Measurements from ENCODE around the gene ERI2.
"Not testable (repeated sequence)": the region's sequence is repeated elsewhere in the genome, so short reads cannot be mapped to it uniquely, and the experiment has no call there.

The ERI2 gene

DNA sequence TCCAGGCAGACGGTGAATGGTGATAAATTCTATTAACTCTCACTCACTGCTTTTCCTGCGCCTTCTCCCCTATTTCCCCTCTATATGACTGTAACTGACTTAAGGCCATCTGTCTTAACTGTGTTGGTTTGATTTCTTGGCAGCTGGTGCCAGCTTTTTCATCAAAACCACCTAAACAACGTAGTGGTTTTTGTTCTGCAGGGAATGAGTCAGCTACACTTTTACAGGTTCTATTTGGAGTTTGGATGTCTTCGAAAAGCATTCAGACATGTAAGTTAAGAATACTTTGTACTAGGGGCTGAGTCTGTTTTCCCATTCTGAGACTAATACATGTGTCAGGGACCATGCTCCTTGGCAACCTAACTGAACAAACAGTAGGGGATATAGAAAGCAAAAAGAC, 8.5 kb upstream of the ERI2 start:
- no peak for DNase-seq

DNA sequence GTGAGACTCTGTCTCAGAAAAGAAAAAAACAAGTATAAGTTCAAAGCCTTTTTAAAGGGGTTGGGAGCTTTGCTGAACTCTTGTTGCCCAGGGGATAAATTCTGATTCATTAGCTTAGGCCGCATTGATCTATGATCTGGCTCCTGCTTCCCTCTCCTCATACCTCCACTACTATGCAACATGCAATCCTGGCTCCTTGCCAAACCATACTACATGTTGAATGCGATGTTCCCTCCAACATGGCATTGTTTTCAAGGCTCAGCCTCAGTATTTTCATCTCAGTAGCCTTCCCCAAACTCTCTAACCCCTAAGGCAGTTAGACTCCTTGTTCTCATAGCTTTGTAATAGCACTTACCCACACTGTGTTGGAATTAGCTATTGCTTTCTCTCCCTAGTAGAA, 6.2 kb upstream of the ERI2 start:
- DNase-seq: no peak

DNA sequence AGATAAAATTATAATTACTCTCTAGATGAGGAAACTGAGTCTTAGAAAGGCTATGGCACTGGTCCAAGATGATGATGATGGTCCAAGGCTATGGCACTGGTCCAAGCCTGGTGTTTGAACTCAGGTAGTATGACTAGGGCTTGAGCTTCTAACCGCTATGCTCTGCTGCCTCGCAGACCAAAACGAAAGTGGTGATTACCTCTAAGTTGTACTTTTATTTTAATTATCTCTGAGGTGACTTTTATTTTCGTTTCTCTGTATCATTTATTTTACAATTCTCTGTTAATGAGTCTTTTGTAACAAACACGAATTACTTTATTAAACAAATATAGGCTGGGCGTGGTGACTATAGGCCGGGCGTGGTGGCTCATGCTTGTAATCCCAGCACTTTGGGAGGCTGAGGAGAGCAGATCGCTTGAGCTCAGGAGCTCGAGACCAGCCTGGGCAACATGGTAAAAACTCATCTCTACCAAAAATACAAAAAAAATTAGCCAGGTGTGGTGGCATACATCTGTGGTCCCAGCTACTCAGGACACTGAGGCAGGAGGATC, 5.7 kb upstream of the ERI2 start:
- DNase-seq: no peak

DNA sequence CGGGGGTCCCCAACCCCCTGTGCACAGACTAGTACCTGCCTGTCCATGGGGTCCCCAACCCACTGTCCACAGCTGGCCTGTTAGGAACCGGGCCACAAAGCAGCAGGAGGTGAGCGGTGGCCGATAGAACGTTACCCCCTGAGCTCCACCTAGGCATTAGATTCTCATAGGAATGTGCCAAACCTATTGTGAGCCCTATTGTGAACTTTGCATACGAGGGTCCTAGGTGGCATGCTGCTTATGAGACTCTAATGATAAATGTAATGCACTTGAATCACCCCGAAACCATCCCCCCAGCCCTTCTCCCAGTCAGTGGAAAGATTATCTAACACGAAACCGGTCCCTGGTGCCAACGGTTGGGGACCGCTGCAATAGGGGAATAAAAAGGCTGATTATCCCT, 1.6 kb upstream of the ERI2 start:
- DNase-seq: no peak

DNA sequence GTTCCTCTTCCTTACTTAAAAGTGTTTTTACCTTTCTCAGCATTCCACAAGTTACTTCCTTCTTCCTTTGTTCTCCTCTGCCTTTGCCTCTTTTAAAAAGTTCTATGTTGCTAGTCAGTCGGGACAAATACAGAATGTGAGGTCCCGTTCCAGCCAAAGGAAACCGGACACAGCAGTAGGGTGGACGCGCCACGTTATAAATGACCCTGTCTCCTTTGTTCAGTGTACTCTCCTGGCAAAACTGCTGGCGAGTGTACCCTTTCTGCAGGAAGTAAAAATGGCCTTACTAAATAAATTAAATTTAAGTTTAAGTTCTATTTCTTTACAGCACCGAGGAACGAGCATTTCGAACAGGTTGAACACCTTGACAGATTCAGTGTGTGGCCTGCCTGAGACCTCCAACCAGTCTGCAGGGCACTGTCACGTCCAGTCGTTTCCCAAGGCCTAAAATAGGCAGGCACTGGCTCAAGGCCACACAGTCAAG, 546 bp downstream of the ERI2 start:
- peak; percentile 23 to 42 (median 35) for DNase-seq

DNA sequence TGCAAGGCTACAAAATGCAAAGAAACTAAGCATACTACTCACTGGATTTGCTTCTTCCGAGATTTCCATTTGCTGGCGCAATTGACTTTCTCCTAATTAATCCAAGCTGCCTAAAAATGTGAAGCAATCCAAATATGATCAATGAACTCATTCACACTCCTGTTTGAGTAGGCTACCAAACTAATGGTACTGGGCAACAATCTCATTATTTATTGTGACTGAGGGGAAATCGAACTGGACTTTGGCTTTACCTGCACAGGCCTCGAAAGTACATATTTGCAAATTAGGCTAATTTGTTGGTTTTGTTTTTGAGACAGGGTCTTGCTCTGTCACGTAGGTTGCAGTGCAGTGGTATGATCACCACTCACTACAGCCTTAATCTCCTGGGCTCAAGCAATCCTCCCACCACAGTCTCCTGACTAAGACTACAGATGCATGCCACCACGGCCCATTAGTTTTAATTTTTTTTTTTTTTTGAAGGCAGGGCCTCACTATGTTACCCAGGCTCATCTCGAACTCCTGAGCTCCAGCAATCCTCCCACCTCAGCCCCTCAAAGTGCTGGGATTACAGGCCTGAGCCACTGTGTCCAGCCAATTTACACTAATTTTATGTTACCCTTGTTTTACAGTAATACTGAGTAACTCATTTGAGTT, 2.6 kb downstream of the ERI2 start:
- no peak for DNase-seq

DNA sequence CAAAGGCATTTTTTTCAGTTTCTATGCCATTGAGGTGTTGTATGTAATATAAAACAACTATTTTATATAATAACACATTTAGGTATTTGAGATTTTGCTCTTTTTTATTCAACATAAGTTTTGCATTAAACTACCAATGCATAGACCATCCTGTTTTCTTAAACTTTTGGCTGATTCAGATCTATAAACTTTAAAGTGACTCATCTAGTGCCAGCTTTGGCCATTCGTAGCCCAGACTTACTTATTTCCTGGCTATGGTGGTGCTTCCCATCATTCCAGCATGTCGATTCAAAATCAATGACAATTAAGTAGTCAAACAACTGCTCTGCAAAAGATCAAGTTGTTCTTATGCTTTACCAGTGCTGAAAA, 3.1 kb downstream of the ERI2 start:
- no peak for DNase-seq

DNA sequence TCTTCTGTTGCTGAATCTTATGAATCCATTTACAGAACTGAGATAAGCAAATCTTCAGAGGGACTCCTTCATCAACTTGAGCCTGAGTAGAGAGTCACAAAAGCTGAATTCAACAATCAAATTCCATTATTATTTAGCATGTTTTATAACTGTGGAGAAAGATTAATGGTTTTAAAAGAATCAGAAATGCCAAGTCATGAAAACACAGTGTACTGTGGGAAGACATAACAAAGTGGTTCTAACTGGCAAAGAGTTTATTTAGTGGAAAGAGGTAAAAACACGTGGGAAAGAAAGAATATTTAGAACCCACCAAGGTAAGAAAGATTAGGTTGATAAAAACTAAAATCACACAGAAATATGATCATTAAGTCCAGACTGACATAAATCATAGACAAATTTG, 5.0 kb downstream of the ERI2 start:
- no peak for DNase-seq

DNA sequence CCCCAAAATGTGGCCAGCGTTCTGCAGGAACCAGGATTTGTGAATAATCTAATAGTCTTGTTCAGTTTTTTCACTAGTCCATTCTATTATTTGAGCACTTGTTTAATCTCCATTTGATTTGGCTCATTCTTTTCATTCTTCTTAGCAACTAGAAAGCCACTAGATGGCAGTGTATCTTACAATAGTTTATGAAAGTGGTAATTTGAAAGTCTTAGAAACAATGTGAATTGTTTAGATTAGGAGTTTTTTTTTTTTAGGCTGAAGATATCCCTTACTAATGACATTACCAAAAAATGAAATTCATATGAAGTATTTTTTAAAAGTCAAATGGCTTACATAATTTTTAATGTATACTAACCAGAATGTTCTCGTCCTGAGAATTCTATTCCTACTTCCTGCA, 6.7 kb downstream of the ERI2 start:
- peak in 2 of 4 experiments; percentile 44 to 79 for DNase-seq

DNA sequence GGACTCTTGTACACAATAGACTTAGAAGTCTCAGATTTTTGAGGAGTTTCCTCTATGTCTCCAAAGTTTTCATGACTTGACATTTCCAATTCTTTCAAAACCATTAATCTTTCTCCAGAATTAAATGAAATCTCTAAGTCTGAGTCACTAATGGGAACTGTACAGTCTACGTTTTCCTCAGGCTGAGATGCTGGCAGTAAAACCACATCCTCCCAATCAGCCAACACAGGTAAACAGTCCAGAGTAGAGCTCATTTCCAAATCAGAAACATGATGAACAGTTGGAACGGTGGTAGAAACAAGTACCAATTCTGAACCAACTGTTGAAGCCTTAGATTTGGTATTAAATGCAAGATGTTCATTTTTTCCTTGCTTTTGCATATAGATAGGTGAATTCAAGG, 7.9 kb downstream of the ERI2 start:
- DNase-seq: no peak

DNA sequence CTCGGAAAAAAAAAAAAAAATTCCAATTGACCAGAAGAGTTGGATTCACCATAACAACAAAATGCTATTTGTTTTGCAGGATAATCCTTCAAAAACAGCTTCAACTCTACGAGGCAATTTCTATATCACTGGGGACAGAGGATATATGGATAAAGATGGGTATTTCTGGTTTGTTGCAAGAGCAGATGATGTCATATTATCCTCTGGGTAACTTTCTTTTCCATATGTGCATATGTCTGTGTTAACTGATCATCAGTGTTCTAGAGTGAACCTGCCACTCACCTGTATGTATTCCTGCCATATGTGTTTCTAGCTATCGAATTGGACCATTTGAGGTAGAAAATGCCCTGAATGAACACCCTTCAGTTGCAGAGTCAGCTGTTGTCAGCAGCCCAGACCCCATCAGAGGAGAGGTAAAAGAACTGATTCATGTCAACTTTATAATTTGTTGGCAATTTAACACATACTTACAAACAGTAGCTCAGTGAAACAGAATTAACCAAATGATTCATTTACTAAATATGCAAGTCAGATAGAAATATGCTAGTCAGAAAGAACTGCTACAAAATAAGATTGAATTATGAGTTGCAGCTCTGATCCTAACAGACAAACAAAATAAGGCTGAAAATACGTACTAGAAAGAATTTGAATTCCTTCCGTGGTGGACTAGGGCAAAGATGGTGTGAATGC, 14.2 kb downstream of the ERI2 start:
- DNase-seq: no peak

DNA sequence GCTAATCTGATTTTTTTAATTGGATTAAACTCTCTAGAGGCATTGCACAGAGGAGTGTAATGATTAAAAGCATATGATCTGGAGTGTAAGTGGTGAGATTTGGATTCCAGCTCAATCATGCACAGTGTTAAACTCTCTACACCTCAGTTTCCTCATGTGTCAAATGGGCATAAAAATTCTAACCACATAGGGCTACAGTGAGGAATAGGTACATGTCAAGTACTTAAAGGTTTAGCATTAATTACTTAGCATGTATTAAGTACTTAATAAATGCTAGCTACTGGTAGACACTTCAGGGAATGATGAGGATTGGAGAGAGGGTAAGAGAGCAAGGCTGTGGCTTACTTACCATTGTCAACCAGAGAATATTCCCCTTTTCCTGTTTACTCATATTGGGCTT, 17.1 kb downstream of the ERI2 start:
- no peak for DNase-seq

DNA sequence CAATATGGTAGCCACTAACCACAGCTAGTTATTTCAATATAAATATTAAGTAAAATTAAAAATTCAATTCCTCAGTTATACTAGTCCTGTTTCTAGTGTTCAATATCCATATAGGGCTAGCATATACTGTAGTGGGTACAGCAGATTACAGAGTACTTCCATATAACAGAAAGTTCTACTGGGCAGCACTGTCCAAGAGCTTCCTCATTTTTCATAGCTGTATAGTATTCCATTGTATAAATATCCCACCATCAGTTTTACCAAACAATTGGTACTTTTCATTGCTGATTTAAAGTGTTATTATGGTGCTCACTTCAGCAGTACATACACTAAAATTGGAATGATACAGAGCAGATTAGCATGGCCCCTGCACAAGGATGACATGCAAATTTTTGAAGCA, 22.1 kb downstream of the ERI2 start:
- no peak for DNase-seq

DNA sequence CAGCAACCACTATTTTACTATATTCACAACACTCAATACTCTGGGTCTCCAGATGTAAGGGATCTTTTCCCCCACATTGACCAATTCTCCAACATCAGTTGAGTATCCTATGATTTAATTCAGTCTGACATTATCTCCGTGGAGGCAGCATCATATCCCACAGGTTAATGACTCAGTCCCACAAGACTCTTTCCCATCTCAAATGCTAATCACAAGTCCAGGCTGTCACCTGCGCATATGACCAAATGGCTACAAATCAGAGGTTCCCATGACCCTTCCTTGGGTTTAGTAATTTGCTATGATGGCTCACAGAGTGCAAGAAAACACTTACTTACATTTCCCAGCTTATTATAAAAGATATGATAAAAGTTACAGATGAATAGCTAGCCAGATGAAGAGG, 23.8 kb downstream of the ERI2 start:
- DNase-seq: peak; percentile 8 to 53 (median 28)

DNA sequence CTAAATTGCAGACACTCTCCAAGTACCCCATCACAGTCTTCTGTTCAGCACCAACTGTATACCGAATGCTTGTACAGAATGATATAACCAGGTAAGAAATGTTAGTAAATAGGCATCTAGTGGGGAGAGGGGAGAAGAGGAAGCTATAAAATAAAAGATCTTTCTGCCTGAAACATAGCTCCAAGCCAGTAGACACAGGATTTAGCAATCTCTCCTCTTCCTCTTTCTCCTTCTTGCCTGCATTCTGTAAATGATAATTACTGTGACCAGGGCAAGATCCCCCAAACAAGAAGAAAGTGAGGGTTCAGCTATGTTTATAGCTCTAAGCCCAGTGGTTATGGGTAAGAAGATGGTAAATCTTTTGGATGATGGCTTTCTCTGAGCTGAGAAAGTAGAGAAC, 24.6 kb downstream of the ERI2 start:
- DNase-seq: peak in 3 of 4 experiments; percentile 25 to 48 (median 34)

DNA sequence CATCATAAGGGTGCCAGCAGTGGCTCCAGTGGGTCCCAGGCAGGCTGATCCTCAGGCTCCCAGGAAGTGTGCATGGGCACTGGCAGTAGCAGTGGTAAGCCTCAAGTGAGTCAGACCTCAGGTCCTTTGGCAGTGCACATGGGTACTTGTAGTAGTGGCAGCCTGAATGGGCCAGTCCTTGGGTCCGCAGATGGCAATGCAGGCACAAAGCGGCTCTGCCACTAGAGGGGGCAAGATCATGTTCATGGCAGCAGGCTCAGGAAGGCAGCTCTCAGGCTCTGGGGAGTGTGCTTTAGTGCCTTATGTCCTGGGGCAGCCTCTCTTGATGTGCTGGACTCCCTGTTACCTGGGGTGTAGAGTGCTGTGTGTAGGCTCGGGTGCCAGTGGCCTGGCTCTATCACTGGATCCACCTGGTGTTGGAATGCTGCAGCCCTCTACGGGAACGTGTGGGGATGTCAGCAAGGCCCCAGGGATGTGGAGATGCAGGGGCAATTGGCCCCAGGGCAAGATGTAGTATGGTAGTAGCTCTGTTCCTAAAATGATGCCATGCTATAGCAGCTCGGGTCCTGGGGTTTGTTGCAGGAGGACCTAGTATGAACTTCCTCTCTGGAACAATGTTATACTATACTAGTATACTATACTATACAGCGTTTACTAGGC, 31.4 kb downstream of the ERI2 start:
- peak; percentile 69 to 83 (median 70) for DNase-seq

DNA sequence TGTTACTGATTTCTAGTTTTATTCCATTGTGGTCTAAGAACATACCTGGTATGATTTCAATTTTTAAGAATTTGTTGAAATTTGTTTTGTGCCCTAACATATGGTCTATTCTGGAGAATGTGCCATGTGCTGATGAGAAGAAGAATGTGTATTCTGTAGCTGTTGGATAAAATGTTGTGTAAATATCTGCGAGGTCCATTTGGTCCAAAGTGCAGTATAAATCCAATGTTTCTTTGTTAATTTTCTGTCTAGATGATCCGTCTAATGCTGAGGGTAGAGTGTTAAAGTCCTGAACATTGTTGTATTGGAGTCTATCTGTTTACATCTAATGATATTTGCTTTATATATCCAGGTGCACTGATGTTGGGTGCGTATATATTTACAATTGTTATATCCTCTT, 32.6 kb downstream of the ERI2 start:
- no peak for DNase-seq

DNA sequence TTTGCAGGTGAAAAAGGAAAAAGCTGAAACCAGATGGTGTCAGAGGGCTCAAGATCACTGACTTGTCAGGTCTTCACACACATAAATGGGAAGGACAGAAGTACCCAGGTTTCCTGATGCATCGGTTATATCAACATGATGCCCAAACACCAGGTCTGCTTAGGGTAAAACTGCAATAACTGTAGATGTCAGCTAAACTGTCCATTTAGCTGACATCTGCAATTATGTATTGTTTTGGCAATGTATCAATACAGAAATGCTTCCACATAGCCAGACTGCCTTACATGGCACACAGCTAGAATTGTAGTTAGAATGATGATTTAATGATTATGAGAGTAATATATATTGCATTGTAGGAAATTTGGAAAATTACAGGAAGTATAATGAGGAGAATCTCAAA, 37.5 kb downstream of the ERI2 start:
- DNase-seq: no peak

DNA sequence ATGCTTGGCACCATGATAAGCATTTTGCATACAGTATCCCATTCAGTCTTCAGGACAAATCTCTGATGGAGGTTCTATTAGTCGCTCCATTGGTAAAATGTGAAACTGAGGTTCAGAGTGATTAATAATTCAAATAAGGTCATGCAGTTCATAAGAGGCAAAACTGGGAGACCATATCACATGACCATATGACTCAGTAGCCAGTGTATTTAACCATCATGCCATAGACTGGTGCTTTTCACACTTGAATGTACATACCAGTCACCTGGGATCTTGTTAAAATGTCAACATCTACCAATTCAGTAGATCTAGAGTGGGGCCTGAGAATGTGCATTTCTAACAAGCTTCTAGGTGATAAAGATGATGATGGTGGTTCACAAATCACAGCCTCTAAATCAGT, 38.2 kb downstream of the ERI2 start:
- DNase-seq: peak in 1 of 4 experiments; percentile 5

DNA sequence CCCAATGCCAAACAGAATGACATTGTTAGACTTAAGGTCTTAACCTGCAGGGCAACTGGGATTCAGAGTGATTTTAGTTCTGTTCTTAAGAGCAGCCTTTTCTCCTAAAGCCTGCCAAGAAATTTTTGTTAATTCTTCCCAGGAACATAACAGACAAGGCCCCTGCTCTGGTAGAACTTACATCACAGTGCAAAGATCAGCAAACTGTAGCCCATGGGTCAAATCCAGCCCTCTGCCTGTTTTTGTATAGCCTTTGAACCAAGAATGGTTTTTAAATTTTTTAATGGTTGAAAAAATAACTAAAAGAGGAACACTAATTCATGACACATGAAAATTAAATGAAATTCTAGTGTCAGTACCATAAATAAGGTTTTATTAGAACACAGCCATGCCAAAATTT, 38.7 kb downstream of the ERI2 start:
- DNase-seq: no peak

DNA sequence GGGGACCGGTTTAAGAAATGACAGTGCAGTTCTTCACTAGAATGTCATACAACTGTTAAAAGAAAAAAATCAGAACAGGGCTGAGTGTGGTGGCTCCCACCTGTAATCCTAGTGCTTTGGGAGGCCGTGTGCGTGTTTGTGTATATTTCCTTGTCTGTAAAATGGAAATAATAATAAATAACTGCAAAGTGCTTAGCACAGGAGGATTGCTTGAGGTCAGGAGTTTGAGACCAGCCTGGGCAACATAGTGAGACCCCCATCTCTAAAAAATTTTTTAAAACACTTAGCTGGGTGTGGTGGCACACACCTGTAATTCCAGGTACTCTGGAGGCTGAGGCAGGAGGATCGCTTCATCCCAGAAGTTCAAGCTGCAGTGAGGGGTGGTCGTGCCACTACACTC, 40.0 kb downstream of the ERI2 start:
- no peak for DNase-seq

DNA sequence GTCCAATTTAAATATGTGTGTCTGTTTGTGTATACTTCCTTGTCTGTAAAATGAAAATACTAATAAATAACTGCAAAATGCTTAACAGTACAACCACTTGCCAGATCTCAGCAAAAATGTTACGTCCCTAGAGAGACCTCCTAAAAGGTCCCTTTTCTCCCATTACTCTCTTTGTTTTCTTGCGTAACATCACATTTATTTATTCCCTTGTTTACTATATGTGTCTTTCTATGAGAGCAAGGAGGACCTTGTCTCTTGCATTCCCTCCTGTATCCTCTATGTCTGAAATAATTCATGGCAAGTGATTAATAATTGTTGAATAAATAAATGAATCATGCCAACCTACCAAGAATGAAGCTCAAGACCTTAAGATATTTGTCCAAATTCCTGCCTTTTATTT, 40.5 kb downstream of the ERI2 start:
- DNase-seq: no peak

DNA sequence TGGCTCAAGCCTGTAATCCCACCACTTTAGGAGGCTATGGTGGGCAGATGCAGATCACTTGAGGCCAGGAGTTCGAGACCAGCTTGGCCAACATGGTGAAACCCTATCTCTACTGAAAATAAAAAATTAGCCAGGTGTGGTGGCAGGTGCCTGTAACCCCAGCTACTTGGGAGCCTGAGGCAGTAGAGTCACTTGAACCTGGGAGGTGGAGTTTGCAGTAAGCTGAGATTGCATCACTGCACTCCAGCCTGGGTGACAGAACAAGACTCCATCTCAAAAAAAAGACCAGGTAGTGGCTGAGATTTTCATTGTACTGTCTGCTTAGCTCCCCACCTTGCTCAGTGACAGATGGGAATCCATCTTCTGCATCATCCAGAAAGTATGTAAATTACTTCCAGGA, 41.8 kb downstream of the ERI2 start:
- DNase-seq: not testable (repeated sequence)

Measured in suppressor macrophage (primary cell).